GM23338 (cell line): Measurements from ENCODE around the gene SSH2.

Experiments
- CREB1 ChIP-seq: fragments of 250-450 bp; sonication (Bioruptor Pico); IDR thresholded peaks from 2 replicates; pipeline ENCODE4 v1.5.0; 2020; ENCODE audit warnings: low read depth, mild to moderate bottlenecking, moderate library complexity
- EZH2 ChIP-seq: fragments of 200-600 bp; sonication (generic); IDR thresholded peaks from one replicate; pipeline ENCODE4 v1.8.0; 2017; ENCODE audit warnings: antibody characterized with exemption, mild to moderate bottlenecking, low read depth; ENCODE audit not compliant: unreplicated experiment
- EZH2phosphoT487 ChIP-seq: fragments of 200-600 bp; sonication (generic); IDR thresholded peaks from one replicate; pipeline ENCODE4 v1.8.1; 2018; ENCODE audit warnings: antibody characterized with exemption; ENCODE audit not compliant: unreplicated experiment
- JUNB ChIP-seq: IDR thresholded peaks from one replicate; pipeline ENCODE4 v1.6.1; 2016; ENCODE audit warnings: antibody characterized with exemption; ENCODE audit not compliant: unreplicated experiment
- NANOG ChIP-seq: IDR thresholded peaks from 2 replicates; pipeline ENCODE4 v1.6.1; 2016; ENCODE audit warnings: antibody characterized with exemption, borderline replicate concordance
- POLR2AphosphoS5 ChIP-seq: IDR thresholded peaks from 2 replicates; pipeline ENCODE4 v1.6.1; 2016; ENCODE audit warnings: antibody characterized with exemption, low read depth
- REST ChIP-seq: IDR thresholded peaks from one replicate; pipeline ENCODE4 v1.6.1; 2018; ENCODE audit warnings: antibody characterized with exemption; ENCODE audit not compliant: unreplicated experiment
- STAT1 ChIP-seq: IDR thresholded peaks from one replicate; pipeline ENCODE4 v1.6.1; 2016; ENCODE audit warnings: antibody characterized with exemption; ENCODE audit not compliant: unreplicated experiment
- ZNF114 ChIP-seq: fragments of 250-450 bp; sonication (Bioruptor Pico); IDR thresholded peaks from 2 replicates; pipeline ENCODE4 v1.5.0; 2020; ENCODE audit warnings: mild to moderate bottlenecking, moderate library complexity
- ZNF331 ChIP-seq: fragments of 250-450 bp; sonication (Bioruptor Pico); IDR thresholded peaks from 2 replicates; pipeline ENCODE4 v1.5.0; 2020; ENCODE audit warnings: low read depth, mild to moderate bottlenecking, moderate library complexity
- TF ChIP-seq, protein P1 (sequence below), 2 experiments: fragments of 200-600 bp in 1 of 2; sonication (generic) in 1 of 2; conservative IDR thresholded peaks; 2 replicates each; pipeline versions ENCODE4 v1.5.1 to v1.6.1; 2016 to 2017; ENCODE audit warnings: antibody characterized with exemption in 2 of 2, low read depth in 2 of 2, mild to moderate bottlenecking in 2 of 2, moderate library complexity in 1 of 2
- TF ChIP-seq, protein P2 (sequence below): IDR thresholded peaks from 2 replicates; pipeline ENCODE4 v1.6.1; 2016; ENCODE audit warnings: antibody characterized with exemption
- TF ChIP-seq, protein P3 (sequence below): fragments of 250-450 bp; sonication (Bioruptor Pico); IDR thresholded peaks from 2 replicates; pipeline ENCODE4 v1.5.0; 2020; ENCODE audit warnings: mild to moderate bottlenecking, moderate library complexity

DNA sequence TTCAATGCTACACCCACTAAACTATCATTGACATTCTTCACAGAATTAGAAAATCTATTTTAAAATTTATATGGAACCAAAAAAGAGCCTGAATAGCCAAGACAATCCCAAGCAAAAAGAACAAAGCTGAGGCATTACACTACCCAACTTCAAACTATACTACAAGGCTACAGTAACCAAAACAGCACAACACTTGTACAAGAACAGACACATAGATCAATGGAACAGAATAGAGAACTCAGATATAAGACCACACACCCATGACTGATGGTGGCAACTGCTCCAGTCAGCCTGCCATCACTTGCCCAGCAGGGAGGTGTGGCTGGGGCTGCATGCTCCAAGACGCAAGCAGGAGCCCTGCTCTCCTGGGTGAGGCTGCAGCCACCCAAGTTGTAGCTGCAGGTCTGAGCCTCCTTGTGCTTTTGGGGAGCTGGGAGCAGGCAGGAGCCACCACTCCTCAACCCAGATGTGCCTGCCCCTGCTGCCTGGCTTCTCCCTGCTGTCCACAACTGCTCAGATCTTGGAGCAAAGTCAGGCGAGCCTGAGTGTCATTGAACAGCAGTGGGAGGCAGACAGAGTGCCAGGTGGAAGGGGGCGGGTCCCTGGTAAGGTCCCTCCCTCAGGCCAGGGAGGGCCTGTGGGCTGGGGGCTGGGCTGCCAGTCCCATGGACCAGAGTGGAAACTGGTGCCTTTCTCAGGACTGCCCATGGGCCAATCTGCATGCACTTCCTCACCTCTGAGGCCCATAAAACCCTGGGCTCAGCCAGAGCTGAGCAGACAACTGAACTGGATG lies 24.7 kb downstream of the SSH2 start:
- TF ChIP-seq STAT1 (no peak), JUNB (no peak), REST (no peak), EZH2 (no peak), CREB1 (CRISPR knock-in tag) (no peak), ZNF331 (CRISPR knock-in tag) (no peak), POLR2AphosphoS5 (no peak), EZH2phosphoT487 (no peak), NANOG (no peak), ZNF114 (CRISPR knock-in tag) (no peak)
- TF ChIP-seq, protein P1, sequence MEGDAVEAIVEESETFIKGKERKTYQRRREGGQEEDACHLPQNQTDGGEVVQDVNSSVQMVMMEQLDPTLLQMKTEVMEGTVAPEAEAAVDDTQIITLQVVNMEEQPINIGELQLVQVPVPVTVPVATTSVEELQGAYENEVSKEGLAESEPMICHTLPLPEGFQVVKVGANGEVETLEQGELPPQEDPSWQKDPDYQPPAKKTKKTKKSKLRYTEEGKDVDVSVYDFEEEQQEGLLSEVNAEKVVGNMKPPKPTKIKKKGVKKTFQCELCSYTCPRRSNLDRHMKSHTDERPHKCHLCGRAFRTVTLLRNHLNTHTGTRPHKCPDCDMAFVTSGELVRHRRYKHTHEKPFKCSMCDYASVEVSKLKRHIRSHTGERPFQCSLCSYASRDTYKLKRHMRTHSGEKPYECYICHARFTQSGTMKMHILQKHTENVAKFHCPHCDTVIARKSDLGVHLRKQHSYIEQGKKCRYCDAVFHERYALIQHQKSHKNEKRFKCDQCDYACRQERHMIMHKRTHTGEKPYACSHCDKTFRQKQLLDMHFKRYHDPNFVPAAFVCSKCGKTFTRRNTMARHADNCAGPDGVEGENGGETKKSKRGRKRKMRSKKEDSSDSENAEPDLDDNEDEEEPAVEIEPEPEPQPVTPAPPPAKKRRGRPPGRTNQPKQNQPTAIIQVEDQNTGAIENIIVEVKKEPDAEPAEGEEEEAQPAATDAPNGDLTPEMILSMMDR (conservative IDR thresholded peaks at IDR 0.05; ENCODE audit: low read depth in 2 of 2): no peak
- TF ChIP-seq, protein P2, sequence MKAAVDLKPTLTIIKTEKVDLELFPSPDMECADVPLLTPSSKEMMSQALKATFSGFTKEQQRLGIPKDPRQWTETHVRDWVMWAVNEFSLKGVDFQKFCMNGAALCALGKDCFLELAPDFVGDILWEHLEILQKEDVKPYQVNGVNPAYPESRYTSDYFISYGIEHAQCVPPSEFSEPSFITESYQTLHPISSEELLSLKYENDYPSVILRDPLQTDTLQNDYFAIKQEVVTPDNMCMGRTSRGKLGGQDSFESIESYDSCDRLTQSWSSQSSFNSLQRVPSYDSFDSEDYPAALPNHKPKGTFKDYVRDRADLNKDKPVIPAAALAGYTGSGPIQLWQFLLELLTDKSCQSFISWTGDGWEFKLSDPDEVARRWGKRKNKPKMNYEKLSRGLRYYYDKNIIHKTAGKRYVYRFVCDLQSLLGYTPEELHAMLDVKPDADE: no peak
- TF ChIP-seq, protein P3, sequence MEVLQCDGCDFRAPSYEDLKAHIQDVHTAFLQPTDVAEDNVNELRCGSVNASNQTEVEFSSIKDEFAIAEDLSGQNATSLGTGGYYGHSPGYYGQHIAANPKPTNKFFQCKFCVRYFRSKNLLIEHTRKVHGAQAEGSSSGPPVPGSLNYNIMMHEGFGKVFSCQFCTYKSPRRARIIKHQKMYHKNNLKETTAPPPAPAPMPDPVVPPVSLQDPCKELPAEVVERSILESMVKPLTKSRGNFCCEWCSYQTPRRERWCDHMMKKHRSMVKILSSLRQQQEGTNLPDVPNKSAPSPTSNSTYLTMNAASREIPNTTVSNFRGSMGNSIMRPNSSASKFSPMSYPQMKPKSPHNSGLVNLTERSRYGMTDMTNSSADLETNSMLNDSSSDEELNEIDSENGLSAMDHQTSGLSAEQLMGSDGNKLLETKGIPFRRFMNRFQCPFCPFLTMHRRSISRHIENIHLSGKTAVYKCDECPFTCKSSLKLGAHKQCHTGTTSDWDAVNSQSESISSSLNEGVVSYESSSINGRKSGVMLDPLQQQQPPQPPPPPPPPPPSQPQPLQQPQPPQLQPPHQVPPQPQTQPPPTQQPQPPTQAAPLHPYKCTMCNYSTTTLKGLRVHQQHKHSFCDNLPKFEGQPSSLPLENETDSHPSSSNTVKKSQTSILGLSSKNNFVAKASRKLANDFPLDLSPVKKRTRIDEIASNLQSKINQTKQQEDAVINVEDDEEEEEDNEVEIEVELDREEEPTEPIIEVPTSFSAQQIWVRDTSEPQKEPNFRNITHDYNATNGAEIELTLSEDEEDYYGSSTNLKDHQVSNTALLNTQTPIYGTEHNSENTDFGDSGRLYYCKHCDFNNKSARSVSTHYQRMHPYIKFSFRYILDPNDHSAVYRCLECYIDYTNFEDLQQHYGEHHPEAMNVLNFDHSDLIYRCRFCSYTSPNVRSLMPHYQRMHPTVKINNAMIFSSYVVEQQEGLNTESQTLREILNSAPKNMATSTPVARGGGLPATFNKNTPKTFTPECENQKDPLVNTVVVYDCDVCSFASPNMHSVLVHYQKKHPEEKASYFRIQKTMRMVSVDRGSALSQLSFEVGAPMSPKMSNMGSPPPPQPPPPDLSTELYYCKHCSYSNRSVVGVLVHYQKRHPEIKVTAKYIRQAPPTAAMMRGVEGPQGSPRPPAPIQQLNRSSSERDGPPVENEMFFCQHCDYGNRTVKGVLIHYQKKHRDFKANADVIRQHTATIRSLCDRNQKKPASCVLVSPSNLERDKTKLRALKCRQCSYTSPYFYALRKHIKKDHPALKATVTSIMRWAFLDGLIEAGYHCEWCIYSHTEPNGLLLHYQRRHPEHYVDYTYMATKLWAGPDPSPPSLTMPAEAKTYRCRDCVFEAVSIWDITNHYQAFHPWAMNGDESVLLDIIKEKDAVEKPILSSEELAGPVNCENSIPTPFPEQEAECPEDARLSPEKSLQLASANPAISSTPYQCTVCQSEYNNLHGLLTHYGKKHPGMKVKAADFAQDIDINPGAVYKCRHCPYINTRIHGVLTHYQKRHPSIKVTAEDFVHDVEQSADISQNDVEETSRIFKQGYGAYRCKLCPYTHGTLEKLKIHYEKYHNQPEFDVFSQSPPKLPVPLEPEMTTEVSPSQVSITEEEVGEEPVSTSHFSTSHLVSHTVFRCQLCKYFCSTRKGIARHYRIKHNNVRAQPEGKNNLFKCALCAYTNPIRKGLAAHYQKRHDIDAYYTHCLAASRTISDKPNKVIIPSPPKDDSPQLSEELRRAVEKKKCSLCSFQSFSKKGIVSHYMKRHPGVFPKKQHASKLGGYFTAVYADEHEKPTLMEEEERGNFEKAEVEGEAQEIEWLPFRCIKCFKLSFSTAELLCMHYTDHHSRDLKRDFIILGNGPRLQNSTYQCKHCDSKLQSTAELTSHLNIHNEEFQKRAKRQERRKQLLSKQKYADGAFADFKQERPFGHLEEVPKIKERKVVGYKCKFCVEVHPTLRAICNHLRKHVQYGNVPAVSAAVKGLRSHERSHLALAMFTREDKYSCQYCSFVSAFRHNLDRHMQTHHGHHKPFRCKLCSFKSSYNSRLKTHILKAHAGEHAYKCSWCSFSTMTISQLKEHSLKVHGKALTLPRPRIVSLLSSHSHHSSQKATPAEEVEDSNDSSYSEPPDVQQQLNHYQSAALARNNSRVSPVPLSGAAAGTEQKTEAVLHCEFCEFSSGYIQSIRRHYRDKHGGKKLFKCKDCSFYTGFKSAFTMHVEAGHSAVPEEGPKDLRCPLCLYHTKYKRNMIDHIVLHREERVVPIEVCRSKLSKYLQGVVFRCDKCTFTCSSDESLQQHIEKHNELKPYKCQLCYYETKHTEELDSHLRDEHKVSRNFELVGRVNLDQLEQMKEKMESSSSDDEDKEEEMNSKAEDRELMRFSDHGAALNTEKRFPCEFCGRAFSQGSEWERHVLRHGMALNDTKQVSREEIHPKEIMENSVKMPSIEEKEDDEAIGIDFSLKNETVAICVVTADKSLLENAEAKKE (CRISPR knock-in tag): no peak
